Naive thymus-derived CD8-positive, alpha-beta T cell (primary cell): ENCODE measurements around the gene CDH18. TPM values are rescaled to one million over a fixed set of nuclear protein-coding genes. Genes with fewer than 3 reads are reported as not detected.

Source experiments
- ATAC-seq, 2 donors: fragments of 150-1000 bp; cut with Tn5 transposase in 1 of 2; sonication (Bioruptor Pico), chemical (Tn5 transposase) in 1 of 2; 1 replicate in 1 of 2; 2 replicates in 1 of 2; pipeline ENCODE4 v1.10.0; 2021; ENCODE audit warnings: mild to moderate bottlenecking in 2 of 2, moderate library complexity in 2 of 2
- POLR2A ChIA-PET: fragments of 350-600 bp; sonication (Branson Sonifier 250); formaldehyde crosslinking; loops from one replicate; lab custom pipeline; 2021; ENCODE audit warnings: antibody characterized with exemption; lab: Charles Lee
- DNase-seq, 10 donors: peaks; one replicate each; pipeline versions ENCODE4 v3.0.0 to v3.0.0-alpha.2; 2020 to 2022
- H3K27ac Mint-ChIP-seq, 10 donors: one replicate each; pipeline ENCODE4 v1.8.0; 2020 to 2022; ENCODE audit warnings: mild to moderate bottlenecking in 10 of 10, mixed read lengths in 10 of 10, moderate library complexity in 4 of 10, inconsistent platforms in 1 of 10
- H3K27me3 Mint-ChIP-seq, 5 donors: one replicate each; pipeline ENCODE4 v1.8.0; 2021 to 2022; ENCODE audit warnings: mixed read lengths in 5 of 5
- H3K36me3 Mint-ChIP-seq, 3 donors: one replicate each; pipeline ENCODE4 v1.8.0; 2020 to 2022; ENCODE audit warnings: mixed read lengths in 3 of 3, mild to moderate bottlenecking in 2 of 3, inconsistent platforms in 1 of 3
- H3K4me1 Mint-ChIP-seq, 4 donors: one replicate each; pipeline ENCODE4 v1.8.0; 2021 to 2022; ENCODE audit warnings: mixed read lengths in 4 of 4
- H3K4me3 Mint-ChIP-seq, 10 donors: one replicate each; pipeline ENCODE4 v1.8.0; 2020 to 2022; ENCODE audit warnings: mild to moderate bottlenecking in 10 of 10, mixed read lengths in 10 of 10, moderate library complexity in 6 of 10, inconsistent platforms in 1 of 10
- H3K9me3 Mint-ChIP-seq, 9 donors: one replicate each; pipeline ENCODE4 v1.8.0; 2020 to 2022; ENCODE audit warnings: mixed read lengths in 9 of 9, mild to moderate bottlenecking in 3 of 9, inconsistent platforms in 1 of 9, moderate library complexity in 1 of 9
- polyA plus RNA-seq, 3 donors: library from polyadenylated mRNA; unstranded; fragments of 300-500 nt; fragmentation: Illumina TruSeq; gene quantifications; one replicate each; pipeline ENCODE4 v1.2.3, GENCODE V29; 2021
- total RNA-seq, 8 experiments: library from RNA in 2 of 8; stranded (reverse) in 2 of 8; gene quantifications; one replicate each; pipeline ENCODE4 v1.2.3 and lab custom pipeline; 2021 to 2026

Gene CDH18
- total and polyA plus RNA-seq, 5 experiments from 2014 or later, result not detected

DNA sequence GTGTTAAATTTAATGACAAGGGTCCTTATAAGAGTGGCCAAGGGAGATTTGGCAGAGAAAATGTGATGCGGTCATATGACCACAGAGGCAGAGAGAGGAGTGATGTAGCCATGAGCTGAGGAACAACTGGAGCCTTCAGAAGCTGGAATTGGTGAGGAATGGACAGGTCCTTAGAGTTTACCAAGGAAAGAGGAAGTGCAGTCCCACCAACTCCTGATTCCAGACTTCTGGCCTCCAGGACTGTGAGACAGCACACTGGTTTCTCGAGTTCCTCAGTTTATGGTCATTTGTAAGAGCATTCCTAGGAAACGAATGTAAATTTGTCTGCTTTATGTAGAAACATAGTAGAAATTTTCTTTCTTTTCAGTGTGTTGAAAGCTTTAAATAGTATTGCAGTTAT lies 410.1 kb downstream of the CDH18 start:
- POLR2A ChIA-PET, result no interaction called here

DNA sequence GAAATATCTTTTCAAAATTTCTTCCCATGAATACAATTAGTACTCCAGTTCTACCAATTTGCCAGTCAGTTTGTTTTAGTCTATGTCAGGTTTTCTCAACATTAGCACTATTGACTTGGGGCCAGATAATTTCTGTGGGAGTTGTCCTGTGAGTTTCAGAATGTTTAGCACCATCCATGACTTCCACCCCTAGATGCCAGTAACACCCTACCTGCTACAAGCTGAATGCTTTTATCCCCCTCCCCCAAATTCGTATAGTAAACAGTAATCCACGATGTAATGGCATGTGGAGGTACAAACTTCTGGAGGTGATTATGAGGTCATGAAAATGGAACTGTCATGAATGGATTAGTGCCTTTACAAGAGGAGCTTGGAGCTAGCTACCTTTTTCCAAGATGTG lies 420.0 kb downstream of the CDH18 start:
- H3K4me3 Mint-ChIP-seq, result no peak overlapping the region
- peaks cover 0 to 43% (median 15%) of the 10 kb centered on the region in 9 donors for H3K9me3 Mint-ChIP-seq
- H3K36me3 Mint-ChIP-seq, result no peaks in the 10 kb centered on the region
- H3K27ac Mint-ChIP-seq, result no peak overlapping the region
- no peaks in the 10 kb centered on the region for H3K27me3 Mint-ChIP-seq
- DNase-seq (no peak), ATAC-seq (no peak)
- no peaks in the 10 kb centered on the region for H3K4me1 Mint-ChIP-seq
- POLR2A ChIA-PET, result no interaction called here

More for the DNA sequence above, 410.1 kb downstream of the CDH18 start:
- Mint-ChIP-seq H3K27me3 (no peaks in the 10 kb centered on the region), H3K36me3 (no peaks in the 10 kb centered on the region), H3K4me3 (no peak overlapping the region), H3K27ac (no peak overlapping the region), H3K4me1 (no peaks in the 10 kb centered on the region), H3K9me3 (peaks cover 0 to 20% (median 6%) of the 10 kb centered on the region in 9 donors)
- ATAC-seq (no peak), DNase-seq (no peak)

GRCh38 chr5:19565466-19565865 lies 422.5 kb downstream of the CDH18 start:
- H3K27me3 Mint-ChIP-seq, result no peaks in the 10 kb centered on the region
- ATAC-seq (no peak), DNase-seq (no peak)
- H3K9me3 Mint-ChIP-seq, result peaks cover 2 to 43% (median 18%) of the 10 kb centered on the region in 9 donors
- no peaks in the 10 kb centered on the region for H3K36me3 Mint-ChIP-seq
- H3K4me3 Mint-ChIP-seq, result no peak overlapping the region
- POLR2A ChIA-PET, result no interaction called here
- no peak overlapping the region for H3K27ac Mint-ChIP-seq
- no peaks in the 10 kb centered on the region for H3K4me1 Mint-ChIP-seq

GRCh38 chr5:19564036-19564435 lies 424.0 kb downstream of the CDH18 start:
- Mint-ChIP-seq H3K4me3 (no peak overlapping the region), H3K4me1 (no peaks in the 10 kb centered on the region), H3K27me3 (no peaks in the 10 kb centered on the region), H3K9me3 (peaks cover 3 to 41% (median 17%) of the 10 kb centered on the region in 9 donors), H3K36me3 (no peaks in the 10 kb centered on the region), H3K27ac (no peak overlapping the region)
- POLR2A ChIA-PET, result no interaction called here
- ATAC-seq (no peak), DNase-seq (no peak)

DNA sequence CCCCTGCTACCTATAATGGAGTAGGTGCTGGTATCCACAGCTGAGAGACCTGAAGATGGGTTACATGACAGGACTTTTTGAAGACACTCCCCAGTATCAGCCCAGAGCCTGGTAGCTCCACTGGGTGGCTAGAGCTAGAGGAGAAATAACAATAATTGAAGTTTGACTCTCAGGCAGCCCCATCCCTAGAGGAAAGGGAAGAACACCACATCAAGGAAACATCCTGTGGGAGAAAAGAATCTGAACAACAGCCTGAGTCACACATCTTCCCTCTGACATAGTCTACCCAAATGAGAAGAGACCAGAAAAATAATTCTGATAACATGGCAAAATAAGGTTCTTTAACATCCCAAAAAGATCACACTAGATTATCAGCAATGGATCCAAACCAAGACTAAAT lies 432.1 kb downstream of the CDH18 start:
- H3K36me3 Mint-ChIP-seq, result no peaks in the 10 kb centered on the region
- ATAC-seq, result no peak
- no peaks in the 10 kb centered on the region for H3K27me3 Mint-ChIP-seq

GRCh38 chr5:19555436-19555835 lies 432.6 kb downstream of the CDH18 start:
- no peak for ATAC-seq

More for the DNA sequence above, 432.1 kb downstream of the CDH18 start:
- DNase-seq, result no peak
- no peaks in the 10 kb centered on the region for H3K4me1 Mint-ChIP-seq
- POLR2A ChIA-PET, result no interaction called here
- peaks cover 5 to 39% (median 13%) of the 10 kb centered on the region in 9 donors for H3K9me3 Mint-ChIP-seq
- no peak overlapping the region for H3K27ac Mint-ChIP-seq
- no peak overlapping the region for H3K4me3 Mint-ChIP-seq

GRCh38 chr5:19554524-19554923 lies 433.5 kb downstream of the CDH18 start:
- H3K9me3 Mint-ChIP-seq, result peaks cover 2 to 39% (median 14%) of the 10 kb centered on the region in 9 donors
- no peaks in the 10 kb centered on the region for H3K4me1 Mint-ChIP-seq
- H3K27me3 Mint-ChIP-seq, result no peaks in the 10 kb centered on the region
- H3K36me3 Mint-ChIP-seq, result no peaks in the 10 kb centered on the region
- no peak for ATAC-seq
- no peak for DNase-seq
- no peak overlapping the region for H3K27ac Mint-ChIP-seq
- no peak overlapping the region for H3K4me3 Mint-ChIP-seq
- POLR2A ChIA-PET, result no interaction called here

More at GRCh38 chr5:19555436-19555835, 432.6 kb downstream of the CDH18 start:
- no peak overlapping the region for H3K4me3 Mint-ChIP-seq
- no peaks in the 10 kb centered on the region for H3K27me3 Mint-ChIP-seq
- DNase-seq, result no peak
- H3K9me3 Mint-ChIP-seq, result peaks cover 3 to 38% (median 12%) of the 10 kb centered on the region in 9 donors
- no peaks in the 10 kb centered on the region for H3K4me1 Mint-ChIP-seq
- H3K27ac Mint-ChIP-seq, result no peak overlapping the region
- no peaks in the 10 kb centered on the region for H3K36me3 Mint-ChIP-seq
- POLR2A ChIA-PET, result no interaction called here

GRCh38 chr5:19547640-19548039 lies 440.4 kb downstream of the CDH18 start:
- POLR2A ChIA-PET, result no interaction called here
- Mint-ChIP-seq H3K27ac (no peak overlapping the region), H3K4me3 (no peak overlapping the region), H3K9me3 (peaks cover 0 to 35% (median 12%) of the 10 kb centered on the region in 9 donors), H3K36me3 (no peaks in the 10 kb centered on the region), H3K4me1 (no peaks in the 10 kb centered on the region), H3K27me3 (no peaks in the 10 kb centered on the region)
- DNase-seq, result no peak
- no peak for ATAC-seq

GRCh38 chr5:19546521-19546920 lies 441.5 kb downstream of the CDH18 start:
- Mint-ChIP-seq H3K4me3 (no peak overlapping the region), H3K4me1 (no peaks in the 10 kb centered on the region)

DNA sequence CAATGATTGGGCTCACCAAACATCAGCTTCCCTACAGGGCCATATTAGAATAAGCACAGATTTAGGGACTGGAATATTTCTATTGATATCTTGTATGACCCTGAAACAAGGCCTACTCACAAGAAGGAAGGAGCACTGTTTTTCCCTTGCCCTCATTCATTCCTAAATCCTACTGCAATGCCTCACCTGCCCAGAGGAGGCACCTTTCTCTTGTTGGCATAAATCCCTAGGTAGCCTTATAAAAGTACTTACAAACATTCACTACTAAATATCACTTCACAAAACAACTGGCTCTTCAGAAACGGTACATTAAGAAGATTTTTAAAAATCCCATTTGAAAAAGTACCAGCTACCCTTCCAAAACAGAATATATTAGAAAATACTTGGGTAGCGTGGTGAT lies 449.4 kb downstream of the CDH18 start:
- POLR2A ChIA-PET, result no interaction called here
- ATAC-seq (no peak), DNase-seq (no peak)
- Mint-ChIP-seq H3K9me3 (peaks cover 5 to 24% (median 13%) of the 10 kb centered on the region in 9 donors), H3K4me1 (no peaks in the 10 kb centered on the region), H3K36me3 (no peaks in the 10 kb centered on the region), H3K27me3 (no peaks in the 10 kb centered on the region), H3K27ac (no peak overlapping the region), H3K4me3 (no peak overlapping the region)

More at GRCh38 chr5:19546521-19546920, 441.5 kb downstream of the CDH18 start:
- Mint-ChIP-seq H3K9me3 (peaks cover 0 to 38% (median 11%) of the 10 kb centered on the region in 9 donors), H3K36me3 (no peaks in the 10 kb centered on the region), H3K27ac (no peak overlapping the region), H3K27me3 (no peaks in the 10 kb centered on the region)
- no peak for DNase-seq
- no peak for ATAC-seq
- POLR2A ChIA-PET, result no interaction called here

- DNase-seq (no peak), ATAC-seq (no peak)
- no peaks in the 10 kb centered on the region for H3K27me3 Mint-ChIP-seq
- H3K27ac Mint-ChIP-seq, result no peak overlapping the region
- H3K4me1 Mint-ChIP-seq, result no peaks in the 10 kb centered on the region
- no peak overlapping the region for H3K4me3 Mint-ChIP-seq
- peaks cover 5 to 31% (median 13%) of the 10 kb centered on the region in 9 donors for H3K9me3 Mint-ChIP-seq
- H3K36me3 Mint-ChIP-seq, result no peaks in the 10 kb centered on the region
- POLR2A ChIA-PET, result no interaction called here
These were observed 451.6 kb downstream of the CDH18 start for GRCh38 chr5:19536387-19536786.

- Mint-ChIP-seq H3K27ac (no peak overlapping the region), H3K9me3 (peaks cover 2 to 25% (median 7%) of the 10 kb centered on the region in 9 donors), H3K36me3 (no peaks in the 10 kb centered on the region), H3K4me3 (no peak overlapping the region), H3K4me1 (no peaks in the 10 kb centered on the region), H3K27me3 (no peaks in the 10 kb centered on the region)
- DNase-seq (no peak), ATAC-seq (no peak)
- POLR2A ChIA-PET, result no interaction called here
These were observed 453.2 kb downstream of the CDH18 start for GRCh38 chr5:19534751-19535150.

GRCh38 chr5:19532936-19533335 lies 455.1 kb downstream of the CDH18 start:
- no peak overlapping the region for H3K4me3 Mint-ChIP-seq
- H3K27ac Mint-ChIP-seq, result no peak overlapping the region
- no peak for ATAC-seq
- no peak for DNase-seq
- H3K36me3 Mint-ChIP-seq, result no peaks in the 10 kb centered on the region
- no peaks in the 10 kb centered on the region for H3K27me3 Mint-ChIP-seq
- H3K4me1 Mint-ChIP-seq, result no peaks in the 10 kb centered on the region
- POLR2A ChIA-PET, result no interaction called here
- H3K9me3 Mint-ChIP-seq, result peaks cover 2 to 26% (median 7%) of the 10 kb centered on the region in 9 donors

DNA sequence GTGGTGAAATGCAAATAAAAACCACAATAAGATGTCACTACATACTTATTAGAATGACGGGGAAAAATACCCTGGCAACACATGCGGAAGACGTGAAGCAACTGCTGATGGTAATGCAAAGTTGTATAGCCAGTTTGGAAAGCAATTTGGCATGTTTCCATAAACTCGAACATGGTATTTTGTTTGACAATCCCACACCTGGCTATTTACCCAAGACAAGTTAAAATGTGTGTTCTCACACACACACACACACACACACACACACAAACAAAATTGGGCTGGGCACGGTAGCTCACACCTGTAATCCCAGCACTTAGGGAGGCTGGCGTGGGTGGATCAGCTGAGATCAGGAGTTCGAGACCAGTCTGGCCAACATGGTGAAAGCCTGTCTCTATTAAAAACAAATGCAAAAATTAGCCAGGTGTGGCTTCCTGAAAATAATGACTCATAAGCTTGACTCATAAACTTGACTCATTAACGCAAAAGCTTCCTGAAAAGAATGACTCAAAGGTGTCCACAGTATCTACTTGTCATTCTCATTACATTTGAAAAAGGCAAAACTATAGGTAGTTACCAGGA lies 456.5 kb downstream of the CDH18 start:
- no peaks in the 10 kb centered on the region for H3K4me1 Mint-ChIP-seq

More for the DNA sequence above, 456.5 kb downstream of the CDH18 start:
- Mint-ChIP-seq H3K4me3 (no peak overlapping the region), H3K9me3 (peaks cover 0 to 23% (median 5%) of the 10 kb centered on the region in 9 donors), H3K36me3 (no peaks in the 10 kb centered on the region), H3K27ac (no peak overlapping the region), H3K27me3 (no peaks in the 10 kb centered on the region)
- ATAC-seq (no peak), DNase-seq (no peak)
- POLR2A ChIA-PET, result no interaction called here
